ENCODE measurements around the gene DCP1B.

The DCP1B gene

GRCh38 chr12:2017546-2018337 lies 13.5 kb upstream of the DCP1B start:
- DNase-seq: peak; percentile 61

- DNase-seq: no peak
Measured at GRCh38 chr12:2016862-2017545, 12.7 kb upstream of the DCP1B start.

DNA sequence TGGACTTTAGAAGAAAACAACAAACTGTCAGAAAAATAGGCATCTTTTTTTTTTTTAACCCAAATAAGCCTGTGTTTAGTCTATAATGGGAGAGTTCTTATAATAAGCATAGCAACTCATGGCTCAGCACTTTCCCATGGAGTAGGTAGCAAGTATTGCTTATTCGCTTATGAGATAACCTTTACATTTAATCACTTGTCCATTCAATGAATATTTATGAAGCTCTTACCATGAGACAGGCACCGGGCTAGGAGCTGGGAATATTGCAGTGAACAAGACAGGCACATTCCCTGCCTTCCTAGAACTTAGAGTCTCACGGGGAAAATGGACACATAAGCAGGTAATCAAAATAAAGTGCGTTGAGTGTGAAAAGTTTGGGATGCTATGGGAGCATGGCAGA lies 10.0 kb upstream of the DCP1B start:
- DNase-seq: no peak

DNA sequence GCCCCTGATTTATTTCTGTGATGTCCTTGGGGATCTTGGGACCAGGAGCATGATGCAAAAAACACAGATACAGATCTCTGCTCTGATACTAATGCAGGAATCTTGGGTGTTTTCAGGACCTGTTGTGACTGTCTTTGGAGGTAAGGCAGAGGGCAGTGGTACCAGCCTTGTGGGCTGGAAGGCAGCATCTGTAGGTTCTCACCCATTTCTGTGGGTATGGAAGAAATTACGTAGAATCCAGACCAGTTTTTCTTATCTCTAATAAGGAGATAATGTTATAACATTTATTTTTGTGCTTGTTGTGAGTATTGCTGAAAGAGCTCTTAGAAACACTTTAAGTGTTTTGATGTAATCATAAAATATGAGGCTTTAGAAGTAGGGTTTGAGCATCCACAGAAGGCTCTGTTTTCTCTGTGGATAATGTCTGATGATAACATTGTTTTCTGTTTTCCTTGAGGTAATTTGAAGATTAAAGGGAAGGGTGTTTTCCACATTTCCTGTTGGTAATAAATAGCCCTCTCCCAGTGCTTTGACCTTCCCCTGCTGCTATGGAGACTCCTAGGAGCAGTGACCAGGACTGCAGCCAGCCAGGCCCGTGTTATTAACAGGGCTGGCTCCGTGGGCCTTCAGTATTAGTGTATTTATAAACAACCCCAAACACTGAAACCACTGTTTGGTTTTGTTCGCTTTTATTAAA lies 9.4 kb upstream of the DCP1B start:
- DNase-seq: no peak

DNA sequence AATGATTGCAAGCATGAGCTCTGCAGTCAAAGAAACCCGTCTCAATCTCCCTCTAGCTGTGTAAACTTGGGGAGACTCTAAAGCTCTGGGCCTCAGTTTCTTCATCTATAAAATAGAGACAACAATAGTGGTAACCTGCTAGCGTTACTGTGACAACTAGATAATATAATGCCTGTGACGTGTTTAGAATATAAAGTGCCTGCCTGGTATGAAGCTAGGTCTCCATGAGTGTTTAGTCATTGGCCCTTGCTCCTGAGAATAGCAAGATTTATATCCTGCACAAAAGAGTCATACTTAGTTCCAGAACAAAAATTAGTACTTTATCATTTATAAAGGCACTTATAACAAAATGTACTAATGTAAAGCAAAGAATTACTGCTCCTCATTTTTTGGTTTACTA lies 8.8 kb upstream of the DCP1B start:
- no peak for DNase-seq

- DNase-seq: no peak
Measured at GRCh38 chr12:2011643-2012607, 7.7 kb upstream of the DCP1B start.

- DNase-seq: no peak
Measured at GRCh38 chr12:2009623-2010022, 5.4 kb upstream of the DCP1B start.

- no peak for DNase-seq
Measured at GRCh38 chr12:2008677-2009076, 4.4 kb upstream of the DCP1B start.

DNA sequence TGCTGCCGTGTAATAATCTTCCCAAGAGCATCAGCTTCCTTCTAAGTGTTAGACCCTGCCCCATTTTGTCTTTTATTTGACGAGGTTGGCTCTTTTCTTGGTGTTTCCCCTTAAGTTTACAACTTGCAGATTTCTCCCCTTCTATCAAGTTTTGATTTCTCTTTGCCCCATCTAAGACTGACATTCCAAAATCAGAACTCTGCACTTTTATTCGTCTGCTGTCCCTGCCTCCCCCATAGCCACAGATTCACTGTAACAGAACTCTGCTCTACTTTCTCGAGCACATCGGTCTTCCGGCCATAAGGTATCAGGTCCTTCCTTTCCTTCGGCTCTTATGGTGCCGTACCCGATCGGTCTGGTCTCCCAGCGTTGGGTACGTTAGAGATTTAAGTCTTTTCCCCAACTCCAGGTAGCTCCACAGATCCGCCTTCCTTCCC lies 563 bp downstream of the DCP1B start:
- no peak for DNase-seq

- DNase-seq: no peak
Measured at GRCh38 chr12:1995205-1995896, 8.9 kb downstream of the DCP1B start.

GRCh38 chr12:1994429-1995143 lies 9.7 kb downstream of the DCP1B start:
- DNase-seq: no peak

GRCh38 chr12:1993871-1994371 lies 10.3 kb downstream of the DCP1B start:
- no peak for DNase-seq

DNA sequence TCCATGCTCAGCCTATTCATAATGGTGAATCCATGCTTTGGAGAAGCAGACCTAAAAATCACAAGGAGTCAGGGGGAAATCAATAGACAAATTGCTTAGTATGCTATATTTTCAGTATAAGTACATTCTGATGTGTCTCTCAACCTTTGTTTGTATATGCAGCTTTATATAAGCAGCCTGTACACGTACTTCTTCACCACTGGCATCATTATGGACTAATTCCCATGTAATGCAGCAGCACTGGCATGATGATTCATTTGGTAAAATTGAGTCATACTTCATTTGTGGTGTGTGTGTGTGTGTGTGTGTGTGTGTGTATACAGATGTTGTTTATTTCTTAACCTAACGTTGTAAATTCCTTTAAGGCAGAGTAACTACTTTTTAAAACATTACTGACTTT lies 10.9 kb downstream of the DCP1B start:
- DNase-seq: no peak

DNA sequence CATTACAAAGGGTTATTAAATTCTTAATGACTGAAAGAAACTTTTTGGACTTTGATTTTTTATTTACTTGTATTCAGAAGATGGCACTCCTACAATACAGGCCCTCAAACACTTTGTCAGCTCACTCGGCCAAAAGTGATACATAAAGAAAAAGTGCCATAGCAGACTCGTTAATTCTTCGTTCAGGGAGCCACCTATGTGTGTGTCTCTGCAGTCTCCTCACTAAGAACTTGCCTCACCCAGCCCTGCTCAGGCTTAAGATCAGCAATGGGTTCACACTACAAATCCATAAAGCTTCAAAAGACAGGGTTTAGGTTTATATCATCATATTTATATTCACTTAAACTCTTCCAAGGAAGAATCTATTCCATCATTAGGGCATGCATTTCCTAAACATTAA lies 11.5 kb downstream of the DCP1B start:
- no peak for DNase-seq

GRCh38 chr12:1989111-1989510 lies 15.1 kb downstream of the DCP1B start:
- no peak for DNase-seq

DNA sequence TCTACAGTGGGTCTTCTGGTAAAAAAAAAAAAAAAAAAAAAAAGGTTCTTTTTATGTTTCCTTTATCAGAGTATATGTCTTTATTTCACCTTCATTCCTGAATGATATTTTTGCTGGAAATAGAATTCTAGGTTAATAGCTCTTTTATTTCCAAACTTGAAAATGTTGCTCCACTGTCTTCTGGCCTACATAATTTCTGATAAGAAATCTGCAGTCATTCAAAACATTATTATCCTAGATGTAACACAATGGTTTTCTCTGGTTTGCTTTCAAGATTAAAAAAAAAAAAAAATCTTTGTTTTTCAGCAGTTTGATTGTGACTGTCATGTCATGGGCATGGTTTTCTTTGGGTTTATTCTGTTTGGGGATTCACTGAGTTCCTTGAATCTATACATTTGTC lies 19.5 kb downstream of the DCP1B start:
- DNase-seq: no peak

GRCh38 chr12:1980282-1980681 lies 24.0 kb downstream of the DCP1B start:
- no peak for DNase-seq

DNA sequence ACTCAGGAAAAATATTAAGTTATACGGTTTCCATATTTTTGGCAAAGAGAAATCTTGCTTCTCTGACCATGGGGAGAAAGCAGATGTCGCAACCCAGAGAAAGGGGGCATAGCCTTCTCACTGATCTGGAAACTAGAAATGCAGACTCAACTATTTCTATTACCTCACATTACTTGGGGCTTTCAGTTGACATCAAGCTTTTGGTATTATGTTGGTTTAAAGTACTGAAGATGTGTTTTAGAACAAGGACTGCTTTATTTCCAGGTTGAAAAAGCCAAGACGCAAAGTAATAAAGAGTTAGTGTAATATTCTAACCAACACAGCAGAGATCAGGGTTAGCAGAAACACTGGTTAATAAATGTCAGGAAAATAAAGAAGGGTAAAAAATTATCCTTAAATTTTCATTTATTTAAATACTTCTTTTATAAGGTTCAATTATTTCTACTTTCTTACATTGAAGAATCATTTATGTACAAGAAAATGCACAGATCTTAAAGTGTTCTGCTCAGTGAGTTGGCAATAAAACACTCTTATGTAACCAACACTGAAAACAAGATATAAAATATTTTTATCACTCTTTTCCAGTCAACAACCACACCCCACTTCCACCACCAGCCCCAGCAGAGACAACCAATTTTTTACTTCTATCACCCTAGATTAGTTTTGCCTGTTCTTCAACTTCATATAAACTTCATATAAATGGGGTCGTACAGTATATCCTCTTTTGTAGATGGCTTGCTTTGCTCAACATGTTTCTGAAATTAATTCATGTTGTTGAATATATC lies 26.0 kb downstream of the DCP1B start:
- no peak for DNase-seq

- no peak for DNase-seq
Measured at GRCh38 chr12:1977588-1977987, 26.7 kb downstream of the DCP1B start.

- no peak for DNase-seq
Measured at GRCh38 chr12:1977109-1977508, 27.1 kb downstream of the DCP1B start.

Measured in NCI-H446 treated with DMSO at 0.1 percent for 48 hours (cell line).